Mesenchymal stem cell (in vitro differentiated cells and primary cell): ENCODE data around the gene TMEM74B.
"Not testable (repeated sequence)": the region's sequence is repeated elsewhere in the genome, so short reads cannot be mapped to it uniquely, and the experiment has no call there.

ENCODE experiments used
- DNase-seq: peaks from one replicate; pipeline ENCODE4 v3.0.0-alpha.2; 2013
- H2AFZ ChIP-seq: one replicate; pipeline ENCODE4 v1.6.1; 2013; ENCODE audit warnings: low read depth, mild to moderate bottlenecking, control low read depth, inconsistent platforms, low read length, moderate library complexity
- H2AK5ac ChIP-seq: 2 replicates; pipeline ENCODE4 v1.6.1; 2013; ENCODE audit warnings: low read length, moderate library complexity, mild to moderate bottlenecking, inconsistent platforms; ENCODE audit not compliant: severe bottlenecking
- H2BK120ac ChIP-seq: one replicate; pipeline ENCODE4 v1.6.1; 2013; ENCODE audit warnings: low read depth, mild to moderate bottlenecking, inconsistent platforms, low read length, moderate library complexity
- H2BK12ac ChIP-seq, 2 experiments: one replicate each; pipeline ENCODE4 v1.6.1; 2013; ENCODE audit warnings: inconsistent platforms in 2 of 2, low read length in 2 of 2, mild to moderate bottlenecking in 2 of 2, moderate library complexity in 2 of 2, control low read depth in 1 of 2
- H2BK15ac ChIP-seq: one replicate; pipeline ENCODE4 v1.6.1; 2013; ENCODE audit warnings: mild to moderate bottlenecking, low read depth, inconsistent platforms; ENCODE audit not compliant: poor library complexity, severe bottlenecking
- H2BK5ac ChIP-seq: 2 replicates; pipeline ENCODE4 v1.6.1; 2013; ENCODE audit warnings: low read depth, mild to moderate bottlenecking, low read length, control low read depth, inconsistent platforms; ENCODE audit not compliant: poor library complexity, severe bottlenecking
- H3K14ac ChIP-seq, 2 experiments: one replicate each; pipeline ENCODE4 v1.6.1; 2013; ENCODE audit warnings: inconsistent platforms in 2 of 2, low read length in 2 of 2, control low read depth in 1 of 2, mild to moderate bottlenecking in 1 of 2, moderate library complexity in 1 of 2
- H3K18ac ChIP-seq, 2 experiments: one replicate each; pipeline ENCODE4 v1.6.1; 2013; ENCODE audit warnings: inconsistent platforms in 2 of 2, low read length in 2 of 2, control low read depth in 1 of 2, low read depth in 1 of 2, mild to moderate bottlenecking in 1 of 2
- H3K23ac ChIP-seq, 2 experiments: one replicate each; pipeline ENCODE4 v1.6.1; 2013; ENCODE audit warnings: inconsistent platforms in 2 of 2, low read length in 2 of 2, mild to moderate bottlenecking in 2 of 2, moderate library complexity in 2 of 2, control low read depth in 1 of 2
- H3K27ac ChIP-seq: 2 replicates; pipeline ENCODE4 v1.5.1; 2013; ENCODE audit warnings: mild to moderate bottlenecking, moderate library complexity, low read length, control low read depth, inconsistent platforms; ENCODE audit not compliant: poor library complexity, severe bottlenecking
- H3K27me3 ChIP-seq, 2 experiments: 2 replicates each; pipeline versions ENCODE4 v1.6.1 to v1.7.0; 2013; ENCODE audit warnings: low read length in 2 of 2, mild to moderate bottlenecking in 2 of 2, moderate library complexity in 2 of 2, control low read depth in 1 of 2, inconsistent platforms in 1 of 2; ENCODE audit not compliant: control insufficient read depth in 1 of 2, insufficient read depth in 1 of 2
- H3K36me3 ChIP-seq, 2 experiments: 2 replicates each; pipeline versions ENCODE4 v1.6.1 to v1.7.0; 2013; ENCODE audit warnings: low read length in 2 of 2, control low read depth in 1 of 2, inconsistent platforms in 1 of 2, low read depth in 1 of 2, mild to moderate bottlenecking in 1 of 2; ENCODE audit not compliant: insufficient read depth in 2 of 2, control insufficient read depth in 1 of 2
- H3K4ac ChIP-seq, 2 experiments: one replicate each; pipeline ENCODE4 v1.6.1; 2013; ENCODE audit warnings: inconsistent platforms in 2 of 2, low read length in 2 of 2, mild to moderate bottlenecking in 2 of 2, moderate library complexity in 2 of 2, control low read depth in 1 of 2, low read depth in 1 of 2
- H3K4me1 ChIP-seq: 2 replicates; pipeline ENCODE4 v1.6.1; 2013; ENCODE audit warnings: low read depth, low read length, control low read depth; ENCODE audit not compliant: control insufficient read depth, insufficient read depth
- H3K4me2 ChIP-seq: 2 replicates; pipeline ENCODE4 v1.6.1; 2013; ENCODE audit warnings: low read length, mild to moderate bottlenecking, inconsistent platforms; ENCODE audit not compliant: poor library complexity, severe bottlenecking
- H3K4me3 ChIP-seq, 2 experiments: 2 replicates each; pipeline versions ENCODE4 v1.5.1 to v1.7.0; 2013; ENCODE audit warnings: low read length in 2 of 2, mild to moderate bottlenecking in 2 of 2, control low read depth in 1 of 2, low read depth in 1 of 2; ENCODE audit not compliant: insufficient read depth in 1 of 2
- H3K79me1 ChIP-seq: replicated peaks from 2 replicates; pipeline ENCODE4 v1.6.1; 2013; ENCODE audit warnings: mild to moderate bottlenecking, control low read depth, low read length, inconsistent platforms; ENCODE audit not compliant: poor library complexity, severe bottlenecking
- H3K9ac ChIP-seq: 2 replicates; pipeline ENCODE4 v1.7.0; 2013; ENCODE audit warnings: mild to moderate bottlenecking, low read length, moderate library complexity
- H3K9me3 ChIP-seq: 2 replicates; pipeline ENCODE4 v1.7.0; 2013; ENCODE audit warnings: mild to moderate bottlenecking, low read length; ENCODE audit not compliant: control insufficient read depth
- H4K8ac ChIP-seq: one replicate; pipeline ENCODE4 v1.6.1; 2013; ENCODE audit warnings: inconsistent platforms, mild to moderate bottlenecking, low read length, moderate library complexity
- H4K91ac ChIP-seq: one replicate; pipeline ENCODE4 v1.6.1; 2013; ENCODE audit warnings: mild to moderate bottlenecking, low read length, inconsistent platforms
- WGBS: methylation state at CpG from one replicate; pipeline ENCODE4 v1.1.7; 2013; ENCODE audit warnings: mixed read lengths; 5-methylcytosine and 5-hydroxymethylcytosine counted together

The TMEM74B gene

DNA sequence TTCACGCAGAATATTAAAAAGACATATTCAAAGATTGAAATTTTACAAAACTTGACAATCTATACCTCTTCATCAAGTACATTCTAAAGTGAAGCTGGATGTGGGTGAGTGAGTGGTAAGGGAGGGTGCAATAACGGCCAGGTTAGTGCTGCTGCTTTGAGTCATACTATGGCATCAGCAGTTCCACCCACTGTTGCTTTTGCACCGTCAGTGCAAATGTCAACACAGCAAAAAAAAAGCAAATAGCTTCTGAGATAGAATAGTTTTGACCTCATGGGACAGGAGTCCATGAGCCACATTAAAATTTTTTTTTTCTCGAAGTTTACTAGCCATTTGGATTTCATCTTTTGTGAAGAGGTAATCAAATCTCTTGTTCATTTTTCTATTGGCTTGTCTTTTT is 34.6 kb downstream of the TMEM74B start:
- Histone ChIP-seq H2AK5ac (no peak overlapping the region), H2BK12ac (no peak overlapping the region), H2BK120ac (no peak overlapping the region), H3K4me2 (no peak overlapping the region), H3K4me1 (peaks cover 2% of the 10 kb centered on the region), H3K4ac (no peak overlapping the region), H3K27ac (no peak overlapping the region), H2BK5ac (no peak overlapping the region), H3K23ac (no peak overlapping the region), H3K4me3 (no peak overlapping the region), H2BK15ac (no peak overlapping the region), H3K9me3 (no peaks in the 10 kb centered on the region), H3K18ac (no peak overlapping the region), H3K79me1 (peaks cover 40% of the 10 kb centered on the region), H3K9ac (no peak overlapping the region), H3K36me3 (peaks cover 25 to 76% of the 10 kb centered on the region in 2 experiments), H3K27me3 (no peaks in the 10 kb centered on the region), H2AFZ (no peak overlapping the region), H4K8ac (no peak overlapping the region), H3K14ac (no peak overlapping the region), H4K91ac (no peak overlapping the region)
- peak; percentile 17 for DNase-seq
- WGBS = 86% methylated on average over 2 of the region's 4 CpGs

DNA sequence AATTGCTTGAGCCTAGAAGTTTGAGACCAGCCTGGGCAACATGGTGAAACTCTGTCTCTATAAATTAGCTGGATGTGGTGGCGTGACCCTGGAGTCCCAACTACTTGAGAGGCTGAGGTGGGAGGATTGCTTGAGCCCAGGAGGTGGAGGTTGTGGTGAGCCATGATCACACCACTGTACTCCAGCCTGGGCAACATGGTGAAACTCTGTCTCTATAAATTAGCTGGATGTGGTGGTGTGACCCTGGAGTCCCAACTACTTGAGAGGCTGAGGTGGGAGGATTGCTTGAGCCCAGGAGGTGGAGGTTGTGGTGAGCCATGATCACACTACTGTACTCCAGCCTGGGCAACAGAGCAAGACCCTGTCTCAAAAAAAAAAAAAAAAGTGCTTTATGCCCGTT is 35.0 kb downstream of the TMEM74B start:
- not testable (repeated sequence) for DNase-seq
- WGBS = 37% methylated on average over 1 of the region's 2 CpGs

DNA sequence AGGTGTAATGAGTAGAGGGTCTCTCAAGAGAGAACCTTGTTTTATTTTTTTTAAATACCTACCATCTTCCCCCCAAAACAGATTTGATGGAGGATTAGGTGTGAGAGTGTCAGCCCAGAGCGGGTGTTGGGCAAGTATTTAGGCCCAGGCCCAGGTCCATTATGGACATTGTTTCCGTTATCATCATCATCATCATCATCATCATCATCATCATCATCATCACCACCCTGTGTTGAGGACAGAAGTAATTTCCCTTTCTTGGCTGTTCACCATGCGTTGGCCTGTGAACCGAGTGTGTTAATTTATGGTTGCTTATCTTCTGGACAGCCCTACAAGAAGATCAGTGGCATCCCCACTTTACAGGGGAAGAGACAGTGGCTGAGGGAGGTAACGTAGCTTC is 37.8 kb downstream of the TMEM74B start:
- Histone ChIP-seq H3K4me1 (peaks cover 2% of the 10 kb centered on the region), H2BK120ac (no peak overlapping the region), H2AFZ (no peak overlapping the region), H3K4me3 (no peak overlapping the region), H3K4ac (no peak overlapping the region), H2BK12ac (no peak overlapping the region), H4K8ac (no peak overlapping the region), H2AK5ac (no peak overlapping the region), H2BK5ac (no peak overlapping the region), H3K23ac (no peak overlapping the region), H3K36me3 (peaks cover 26 to 58% of the 10 kb centered on the region in 2 experiments), H2BK15ac (no peak overlapping the region), H3K4me2 (no peak overlapping the region), H3K27me3 (no peaks in the 10 kb centered on the region), H3K9me3 (no peaks in the 10 kb centered on the region), H3K9ac (no peak overlapping the region), H3K27ac (no peak overlapping the region), H3K18ac (no peak overlapping the region), H3K79me1 (peaks cover 30% of the 10 kb centered on the region), H4K91ac (no peak overlapping the region), H3K14ac (no peak overlapping the region)
- 86% methylated on average over 4 of the region's 5 CpGs for WGBS
- DNase-seq = no peak

More for the DNA sequence above, 35.0 kb downstream of the TMEM74B start:
- H2BK15ac ChIP-seq, H4K8ac ChIP-seq, H3K9ac ChIP-seq, H3K4me1 ChIP-seq, H3K27ac ChIP-seq, H3K4me3 ChIP-seq, H4K91ac ChIP-seq, H3K4ac ChIP-seq, H2AFZ ChIP-seq, H3K18ac ChIP-seq, H3K9me3 ChIP-seq, H3K4me2 ChIP-seq, H2AK5ac ChIP-seq, H2BK5ac ChIP-seq, H2BK12ac ChIP-seq, H2BK120ac ChIP-seq, H3K14ac ChIP-seq, H3K27me3 ChIP-seq, H3K23ac ChIP-seq: not testable (repeated sequence)
- Histone ChIP-seq H3K79me1 (peaks cover 40% of the 10 kb centered on the region), H3K36me3 (peaks cover 26 to 75% of the 10 kb centered on the region in 2 experiments)

DNA sequence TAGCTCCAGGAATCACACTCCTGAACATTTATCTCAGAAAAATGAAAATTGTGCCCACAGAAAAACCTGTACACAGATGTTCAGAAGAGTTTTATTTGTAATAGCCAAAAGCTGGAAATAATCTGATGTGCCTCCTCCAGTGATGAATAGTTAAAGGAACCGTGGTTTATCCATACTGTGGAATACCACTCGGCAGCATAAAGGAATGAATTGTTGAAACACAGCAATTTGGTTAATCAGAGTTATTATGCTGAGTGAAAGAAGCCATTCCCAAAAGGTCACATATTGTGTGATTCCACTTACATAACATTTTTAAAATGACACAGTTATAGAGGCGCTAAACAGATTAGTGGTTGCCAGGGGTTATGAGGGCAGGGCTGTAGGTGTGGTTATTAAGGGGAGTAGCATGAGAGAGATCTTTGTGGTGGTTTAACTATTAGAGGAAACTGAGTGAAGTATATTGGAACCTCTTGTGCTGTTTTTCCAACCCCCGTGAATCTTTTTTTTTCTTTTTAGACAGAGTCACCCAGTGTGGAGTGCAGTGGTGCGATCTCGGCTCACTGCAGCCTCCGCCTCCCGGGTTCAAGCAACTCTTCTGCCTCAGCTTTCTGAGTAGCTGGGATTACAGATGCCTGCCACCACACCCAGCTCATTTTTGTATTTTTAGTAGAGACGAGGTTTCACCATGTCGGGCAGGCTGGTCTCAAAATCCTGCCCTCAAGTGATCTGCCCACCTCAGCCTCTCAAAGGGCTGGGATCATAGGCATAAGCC is 40.2 kb downstream of the TMEM74B start:
- Histone ChIP-seq H3K18ac (no peak overlapping the region), H2BK120ac (no peak overlapping the region), H4K91ac (no peak overlapping the region), H3K9ac (no peak overlapping the region), H4K8ac (no peak overlapping the region), H3K4ac (no peak overlapping the region), H3K9me3 (no peaks in the 10 kb centered on the region), H2AK5ac (no peak overlapping the region), H3K4me2 (no peak overlapping the region), H2BK15ac (no peak overlapping the region), H3K36me3 (peaks cover 26 to 67% of the 10 kb centered on the region in 2 experiments), H2BK12ac (no peak overlapping the region), H3K4me3 (no peak overlapping the region), H3K4me1 (peaks cover 2% of the 10 kb centered on the region), H2BK5ac (no peak overlapping the region), H3K23ac (no peak overlapping the region), H3K79me1 (peaks cover 27% of the 10 kb centered on the region), H2AFZ (no peak overlapping the region), H3K27ac (no peak overlapping the region), H3K14ac (no peak overlapping the region), H3K27me3 (no peaks in the 10 kb centered on the region)
- WGBS = 98% methylated on average over 10 of the region's 10 CpGs
- no peak for DNase-seq
